Subcutaneous adipose tissue (tissue), 4 donors: ENCODE measurements around the gene NGEF. TPM values are rescaled to one million over a fixed set of nuclear protein-coding genes. Genes with fewer than 3 reads are reported as not detected.

Experiments used
- total RNA-seq, 4 donors: library from RNA; depleted of rRNA; stranded (reverse); fragments of >200 nt; gene quantifications; one replicate each; pipeline ENCODE4 v1.1.0, GENCODE V29; 2016
- TF ChIP-seq, protein P1 (sequence below): fragments of 450-650 bp; IDR thresholded peaks from one replicate; pipeline ENCODE4 v1.5.1; 2016; ENCODE audit warnings: low read depth, mild to moderate bottlenecking, control low read depth, antibody characterized with exemption, moderate library complexity

The NGEF gene
- total RNA-seq, 4 donors from 2014 or later = 0.16 to 1.3 (median 0.17) TPM; not detected in 1

- TF ChIP-seq, protein P1, sequence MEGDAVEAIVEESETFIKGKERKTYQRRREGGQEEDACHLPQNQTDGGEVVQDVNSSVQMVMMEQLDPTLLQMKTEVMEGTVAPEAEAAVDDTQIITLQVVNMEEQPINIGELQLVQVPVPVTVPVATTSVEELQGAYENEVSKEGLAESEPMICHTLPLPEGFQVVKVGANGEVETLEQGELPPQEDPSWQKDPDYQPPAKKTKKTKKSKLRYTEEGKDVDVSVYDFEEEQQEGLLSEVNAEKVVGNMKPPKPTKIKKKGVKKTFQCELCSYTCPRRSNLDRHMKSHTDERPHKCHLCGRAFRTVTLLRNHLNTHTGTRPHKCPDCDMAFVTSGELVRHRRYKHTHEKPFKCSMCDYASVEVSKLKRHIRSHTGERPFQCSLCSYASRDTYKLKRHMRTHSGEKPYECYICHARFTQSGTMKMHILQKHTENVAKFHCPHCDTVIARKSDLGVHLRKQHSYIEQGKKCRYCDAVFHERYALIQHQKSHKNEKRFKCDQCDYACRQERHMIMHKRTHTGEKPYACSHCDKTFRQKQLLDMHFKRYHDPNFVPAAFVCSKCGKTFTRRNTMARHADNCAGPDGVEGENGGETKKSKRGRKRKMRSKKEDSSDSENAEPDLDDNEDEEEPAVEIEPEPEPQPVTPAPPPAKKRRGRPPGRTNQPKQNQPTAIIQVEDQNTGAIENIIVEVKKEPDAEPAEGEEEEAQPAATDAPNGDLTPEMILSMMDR = no peak
Observed at GRCh38 chr2:232941912-232942594, 71.0 kb downstream of the NGEF start.

- TF ChIP-seq, protein P1 = no peak
Observed at GRCh38 chr2:232941400-232941799, 71.7 kb downstream of the NGEF start.

- TF ChIP-seq, protein P1 = no peak
Observed at GRCh38 chr2:232940724-232941123, 72.3 kb downstream of the NGEF start.

DNA sequence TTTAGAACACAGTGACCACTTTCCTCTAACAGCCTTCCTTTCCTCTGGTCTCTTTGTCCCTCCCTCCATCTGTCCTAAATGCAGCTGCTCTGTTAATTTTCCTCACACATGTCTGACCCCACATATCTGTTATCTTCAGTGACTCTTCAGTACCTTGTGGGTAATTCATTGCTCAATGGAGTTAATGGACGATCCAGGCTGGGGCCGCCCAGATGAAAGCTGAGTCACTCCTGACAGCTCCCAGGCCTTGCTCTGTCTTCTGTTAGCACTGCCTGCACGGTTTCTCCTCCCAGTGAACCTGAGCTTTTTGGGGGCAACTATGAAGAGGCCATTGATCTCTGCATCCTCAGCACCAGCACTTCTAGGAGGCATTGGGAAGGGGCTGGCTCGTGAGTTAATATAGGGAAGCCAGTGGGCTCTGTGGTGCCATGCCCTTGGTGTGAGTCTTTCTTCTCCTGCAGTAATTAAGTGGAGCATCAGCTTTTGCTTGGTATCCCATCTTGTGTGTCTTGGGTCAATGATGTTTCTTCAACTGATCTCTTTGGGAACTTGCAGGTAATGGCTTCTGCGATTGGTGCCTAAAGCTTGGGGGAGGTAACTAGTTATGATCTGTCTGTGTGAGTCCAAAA lies 75.7 kb downstream of the NGEF start:
- TF ChIP-seq, protein P1 = no peak

- TF ChIP-seq, protein P1 = no peak
Observed at GRCh38 chr2:232931636-232932035, 81.4 kb downstream of the NGEF start.

- TF ChIP-seq, protein P1 = no peak
Observed at GRCh38 chr2:232930059-232930400, 83.0 kb downstream of the NGEF start.

DNA sequence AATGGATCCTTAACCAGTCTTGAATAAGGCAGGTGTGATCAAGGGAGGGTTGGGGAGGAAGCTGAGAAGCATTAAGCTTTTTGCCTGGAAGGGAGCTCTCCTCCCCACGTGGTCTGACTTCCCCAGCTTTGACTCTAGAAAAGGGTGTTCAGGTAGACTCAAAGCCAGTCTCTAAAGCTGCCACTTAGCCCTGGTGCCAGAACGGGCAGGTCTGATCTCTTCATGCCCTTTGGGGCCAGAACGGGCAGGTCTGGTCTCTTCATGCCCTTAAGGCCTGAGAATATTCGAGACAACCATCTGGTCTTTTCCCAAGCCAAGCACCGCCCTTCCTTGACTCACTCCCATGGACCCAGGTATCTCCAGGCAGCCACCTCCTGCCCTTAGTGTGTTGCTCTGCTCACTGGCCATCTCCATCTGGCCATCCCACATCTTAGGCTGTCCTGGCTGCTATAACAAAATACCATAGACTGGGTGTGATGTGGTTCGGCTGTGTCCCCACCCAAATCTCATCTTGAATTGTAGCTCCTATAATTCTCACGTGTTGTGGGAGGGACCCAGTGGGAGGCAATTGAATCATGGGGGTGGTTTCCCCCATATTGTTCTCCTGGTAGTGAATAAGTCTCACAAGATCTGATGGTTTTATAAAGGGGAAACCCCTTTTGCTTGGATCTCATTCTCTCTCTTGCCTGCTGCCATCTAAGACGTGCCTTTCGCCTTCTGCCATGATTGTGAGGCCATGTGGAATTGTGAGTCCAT lies 83.6 kb downstream of the NGEF start:
- TF ChIP-seq, protein P1 = no peak
